A549 (cell line): ENCODE measurements around the gene NID1. TPM values are rescaled to one million over a fixed set of nuclear protein-coding genes. Genes with fewer than 3 reads are reported as not detected.
"Not testable (repeated sequence)": the region's sequence is repeated elsewhere in the genome, so short reads cannot be mapped to it uniquely, and the experiment has no call there.

Source experiments
- ATAC-seq, 2 experiments: fragments of 200-7000 bp in 1 of 2; fragments of >200 bp in 1 of 2; cut with Nextera tagmentation in 1 of 2; cut with Tn5 transposase in 1 of 2; 3 replicates each; pipeline versions ENCODE4 v1.8.0 to v1.9.1; 2018 to 2020; ENCODE audit warnings: mild to moderate bottlenecking in 1 of 2, moderate library complexity in 1 of 2
- CTCF ChIA-PET: fragments of 300-600 bp; sonication (Branson Sonifier 250); formaldehyde crosslinking; extraction: SDS; loops from one replicate; lab custom pipeline; 2021; ENCODE audit warnings: antibody characterized with exemption, inconsistent platforms; lab: Yijun Ruan, JAX
- POLR2A ChIA-PET: fragments of 350-600 bp; formaldehyde crosslinking; extraction: SDS; loops from one replicate; lab custom pipeline; 2021; ENCODE audit warnings: antibody characterized with exemption, inconsistent platforms; lab: Yijun Ruan, JAX
- DNase-seq, 2 experiments: peaks; one replicate each; pipeline versions ENCODE4 v3.0.0 to v3.0.0-alpha.2; 2011 to 2016; ENCODE audit warnings: low read depth in 1 of 2, low spot score in 1 of 2
- FAIRE-seq: peaks from 2 replicates; lab custom pipeline; 2011; peaks lifted over from hg19 to GRCh38; lab: Jason Lieb, UNC
- H3K27ac ChIP-seq, 2 experiments: fragments of >200 bp; sonication (Bioruptor Twin); formaldehyde crosslinking; 3 replicates each; pipeline ENCODE4 v1.5.1; 2016 to 2017
- H3K4me1 ChIP-seq: fragments of >200 bp; sonication (Bioruptor Twin); formaldehyde crosslinking; 3 replicates; pipeline ENCODE4 v1.6.1; 2016
- H3K4me2 ChIP-seq: fragments of >200 bp; sonication (Bioruptor Twin); formaldehyde crosslinking; 3 replicates; pipeline ENCODE4 v1.6.1; 2016
- H3K4me3 ChIP-seq: fragments of >200 bp; sonication (Bioruptor Twin); formaldehyde crosslinking; 3 replicates; pipeline ENCODE4 v1.5.1; 2016
- H3K9me3 ChIP-seq: fragments of >200 bp; sonication (Bioruptor Twin); formaldehyde crosslinking; 3 replicates; pipeline ENCODE4 v1.6.1; 2016
- BCL3 ChIP-seq: fragments of >200 bp; sonication (Bioruptor Twin); formaldehyde crosslinking; IDR thresholded peaks from 3 replicates; pipeline ENCODE4 v1.6.1; 2016
- CBX2 ChIP-seq: fragments of 200-600 bp; sonication (generic); IDR thresholded peaks from 2 replicates; pipeline ENCODE4 v1.6.1; 2016; ENCODE audit warnings: low read depth, mild to moderate bottlenecking, borderline replicate concordance
- CBX8 ChIP-seq: fragments of 200-600 bp; sonication (generic); IDR thresholded peaks from 2 replicates; pipeline ENCODE4 v1.6.1; 2016
- EHF ChIP-seq: fragments of 250-450 bp; sonication (Bioruptor Pico); IDR thresholded peaks from 2 replicates; pipeline ENCODE4 v1.5.0; 2020; ENCODE audit warnings: mild to moderate bottlenecking
- EHMT2 ChIP-seq: fragments of 200-600 bp; sonication (generic); IDR thresholded peaks from 2 replicates; pipeline ENCODE4 v1.6.1; 2016; ENCODE audit warnings: antibody characterized with exemption, low read depth, mild to moderate bottlenecking, moderate library complexity
- EP300 ChIP-seq, 2 experiments: fragments of >200 bp; sonication (Bioruptor Twin); formaldehyde crosslinking; IDR thresholded peaks; 2 replicates in 1 of 2; 3 replicates in 1 of 2; pipeline ENCODE4 v1.6.1; 2016 to 2017
- FOXS1 ChIP-seq: fragments of 250-450 bp; sonication (Bioruptor Pico); IDR thresholded peaks from 2 replicates; pipeline ENCODE4 v1.5.0; 2020; ENCODE audit warnings: mild to moderate bottlenecking, moderate library complexity
- GATA3 ChIP-seq: IDR thresholded peaks from 2 replicates; pipeline ENCODE4 v1.6.1; 2012; ENCODE audit warnings: borderline replicate concordance
- HES2 ChIP-seq: fragments of >200 bp; sonication (Bioruptor Twin); formaldehyde crosslinking; IDR thresholded peaks from 2 replicates; pipeline ENCODE4 v1.6.1; 2016
- HEYL ChIP-seq: fragments of 250-450 bp; sonication (Bioruptor Pico); IDR thresholded peaks from 2 replicates; pipeline ENCODE4 v1.8.0; 2021; ENCODE audit warnings: mild to moderate bottlenecking, moderate library complexity
- HOXA7 ChIP-seq: fragments of 250-450 bp; sonication (Bioruptor Pico); IDR thresholded peaks from 2 replicates; pipeline ENCODE4 v1.5.0; 2020; ENCODE audit warnings: mild to moderate bottlenecking, moderate library complexity
- JUN ChIP-seq, 2 experiments: fragments of >200 bp; sonication (Bioruptor Twin); formaldehyde crosslinking; IDR thresholded peaks; 2 replicates in 1 of 2; 3 replicates in 1 of 2; pipeline ENCODE4 v1.6.1; 2016 to 2017
- MAZ ChIP-seq: fragments of 150-350 bp; IDR thresholded peaks from 2 replicates; pipeline ENCODE4 v1.6.1; 2014; ENCODE audit warnings: antibody characterized with exemption, low read depth, low read length, borderline replicate concordance
- NFE2L2 ChIP-seq: fragments of 150-350 bp; conservative IDR thresholded peaks from 2 replicates; pipeline ENCODE4 v1.6.1; 2014; ENCODE audit warnings: low read length
- NR3C1 ChIP-seq: fragments of >200 bp; sonication (Bioruptor Twin); formaldehyde crosslinking; IDR thresholded peaks from 3 replicates; pipeline ENCODE4 v1.6.1; 2017
- PHF8 ChIP-seq: fragments of 200-600 bp; sonication (generic); IDR thresholded peaks from 2 replicates; pipeline ENCODE4 v1.6.1; 2016; ENCODE audit warnings: low read depth, mild to moderate bottlenecking, antibody characterized with exemption, moderate library complexity, borderline replicate concordance
- RAD21 ChIP-seq, 2 experiments: fragments of >200 bp in 1 of 2; sonication (Bioruptor Twin) in 1 of 2; formaldehyde crosslinking in 1 of 2; IDR thresholded peaks in 1 of 2; conservative IDR thresholded peaks in 1 of 2; 2 replicates in 1 of 2; 3 replicates in 1 of 2; pipeline ENCODE4 v1.6.1; 2012 to 2018; ENCODE audit warnings: inconsistent platforms in 1 of 2
- RFX5 ChIP-seq: fragments of 450-650 bp; IDR thresholded peaks from 2 replicates; pipeline ENCODE4 v1.7.1; 2014; ENCODE audit warnings: antibody characterized with exemption, mild to moderate bottlenecking, moderate library complexity
- RNF2 ChIP-seq: fragments of 200-600 bp; sonication (generic); IDR thresholded peaks from 2 replicates; pipeline ENCODE4 v1.6.1; 2016; ENCODE audit warnings: low read depth, mild to moderate bottlenecking, antibody characterized with exemption, moderate library complexity, borderline replicate concordance
- SMC3 ChIP-seq: fragments of >200 bp; sonication (Bioruptor Twin); formaldehyde crosslinking; IDR thresholded peaks from 3 replicates; pipeline ENCODE4 v1.6.1; 2018; ENCODE audit warnings: inconsistent platforms
- ZC3H11A ChIP-seq: fragments of 450-650 bp; IDR thresholded peaks from 2 replicates; pipeline ENCODE4 v1.6.1; 2014; ENCODE audit warnings: antibody characterized with exemption, mild to moderate bottlenecking
- ZFP36 ChIP-seq: fragments of 450-650 bp; IDR thresholded peaks from 2 replicates; pipeline ENCODE4 v1.6.1; 2014; ENCODE audit warnings: borderline replicate concordance; ENCODE audit not compliant: partially characterized antibody
- ZNF302 ChIP-seq: fragments of 250-450 bp; sonication (Bioruptor Pico); IDR thresholded peaks from 2 replicates; pipeline ENCODE4 v1.9.0; 2021; ENCODE audit warnings: inconsistent platforms, mild to moderate bottlenecking, moderate library complexity
- WGBS: methylation state at CpG from one replicate; pipeline ENCODE4 v1.1.6; 2017; ENCODE audit errors: missing lambda C conversion rate; 5-methylcytosine and 5-hydroxymethylcytosine counted together
- polyA plus RNA-seq, 4 experiments: library from polyadenylated mRNA; depleted of rRNA in 3 of 4; stranded (reverse); fragments of >200 nt; fragmentation: RNase III in 1 of 4; extraction: RNeasy Plus Mini Kit Qiagen cat#74134 plus additional on column Dnase treatment in 1 of 4; gene quantifications; 2 replicates in 3 of 4; 3 replicates in 1 of 4; pipeline ENCODE4 v1.2.3, GENCODE V29; 2011 to 2017

Gene NID1
- polyA plus RNA-seq, 2 of the 4 experiments (the other 2 are of a cell fraction) = 6.8 to 10.5 TPM

GRCh38 chr1:236010443-236010842 lies 54.4 kb downstream of the NID1 start:
- no peak for ATAC-seq
- peaks cover 12% of the 10 kb centered on the region for H3K4me1 ChIP-seq
- peak overlapping the region; percentile 16; the same call in 2 of the 3 replicates for H3K4me2 ChIP-seq
- H3K27ac ChIP-seq = peak overlapping the region in 1 of 2 experiments; percentile 42; a peak in 1 of 6 replicates
- ChIA-PET CTCF (interaction anchor here (0.5 to 1.8 kb wide), 4 partner anchors 8 to 228 kb away, joined by 3 to 7 read pairs (median 4); no protein-coding TSS in a partner anchor), POLR2A (no interaction called here)
- H3K9me3 ChIP-seq = no peaks in the 10 kb centered on the region
- FAIRE-seq = no peak
- WGBS = 76% methylated on average over 7 of the region's 7 CpGs
- TF ChIP-seq CBX2 (no peak), CBX8 (no peak), JUN (IDR thresholded peaks at IDR 0.05) (no peak), EHMT2 (no peak), FOXS1 (CRISPR knock-in tag) (no peak), HES2 (no peak)
- no peak for DNase-seq
- no peak overlapping the region for H3K4me3 ChIP-seq

- ATAC-seq (no peak), DNase-seq (no peak), FAIRE-seq (no peak)
- WGBS = 25% methylated on average over 2 of the region's 2 CpGs
- H3K9me3 ChIP-seq = no peaks in the 10 kb centered on the region
- H3K4me1 ChIP-seq = peaks cover 12% of the 10 kb centered on the region
- H3K4me3 ChIP-seq = no peak overlapping the region
- TF ChIP-seq GATA3 (peak; percentile 30; the same call in 1 of the 2 replicates), RAD21 (conservative IDR thresholded peaks at IDR 0.05 in 1 of 2, IDR thresholded peaks at IDR 0.05 in 1 of 2) (no peak)
- peak overlapping the region; percentile 16; the same call in 2 of the 3 replicates for H3K4me2 ChIP-seq
- ChIA-PET CTCF (interaction anchor here (0.7 to 1.8 kb wide), 3 partner anchors 8 to 144 kb away, joined by 4 to 7 read pairs (median 5); no protein-coding TSS in a partner anchor), POLR2A (no interaction called here)
- no peak overlapping the region for H3K27ac ChIP-seq
Observed at GRCh38 chr1:236009857-236010256, 55.0 kb downstream of the NID1 start.

GRCh38 chr1:236009191-236009590 lies 55.7 kb downstream of the NID1 start:
- Histone ChIP-seq H3K9me3 (no peaks in the 10 kb centered on the region), H3K4me3 (no peak overlapping the region), H3K27ac (no peak overlapping the region), H3K4me1 (peaks cover 12% of the 10 kb centered on the region), H3K4me2 (no peak overlapping the region)
- ChIA-PET POLR2A (no interaction called here), CTCF (interaction anchor here (1.8 kb wide), 1 partner anchor 143 kb away, joined by 5 read pairs; no protein-coding TSS in a partner anchor)
- DNase-seq (no peak), FAIRE-seq (no peak), ATAC-seq (no peak)
- WGBS = 70% methylated on average over 5 of the region's 5 CpGs
- TF ChIP-seq RNF2 (no peak), HEYL (CRISPR knock-in tag) (no peak), HOXA7 (CRISPR knock-in tag) (no peak), CBX8 (no peak), EHF (no peak), FOXS1 (CRISPR knock-in tag) (no peak), PHF8 (no peak), HES2 (no peak)

- CTCF ChIA-PET = no interaction called here
- POLR2A ChIA-PET = no interaction called here
- Histone ChIP-seq H3K4me2 (no peak overlapping the region), H3K27ac (no peak overlapping the region), H3K4me3 (no peak overlapping the region), H3K4me1 (peaks cover 12% of the 10 kb centered on the region), H3K9me3 (no peaks in the 10 kb centered on the region)
- FAIRE-seq (no peak), ATAC-seq (no peak), DNase-seq (no peak)
- TF ChIP-seq ZNF302 (CRISPR knock-in tag) (no peak), ZFP36 (no peak), SMC3 (no peak), NR3C1 (no peak), RFX5 (no peak), EHMT2 (no peak), BCL3 (no peak), ZC3H11A (no peak), MAZ (no peak), NFE2L2 (no peak), EP300 (IDR thresholded peaks at IDR 0.05) (no peak)
- WGBS = 81% methylated on average over 3 of the region's 3 CpGs
Observed at GRCh38 chr1:236007781-236008180, 57.1 kb downstream of the NID1 start.

GRCh38 chr1:236003058-236003457 lies 61.8 kb downstream of the NID1 start:
- POLR2A ChIA-PET, H3K4me2 ChIP-seq, FAIRE-seq, H3K4me3 ChIP-seq, H3K27ac ChIP-seq, DNase-seq, H3K9me3 ChIP-seq, ATAC-seq: not testable (repeated sequence)
- WGBS = 65% methylated on average over 9 of the region's 9 CpGs
- H3K4me1 ChIP-seq = peaks cover 27% of the 10 kb centered on the region
- CTCF ChIA-PET = interaction anchor here (5.8 kb wide), 1 partner anchor 31 kb away, joined by 24 read pairs; no protein-coding TSS in a partner anchor
